IMR-90 (cell line): ENCODE measurements around the gene SLC66A2.

Experiments used
- BHLHE40 ChIP-seq: fragments of 150-350 bp; IDR thresholded peaks from 2 replicates; pipeline ENCODE4 v1.6.1; 2016; ENCODE audit warnings: mild to moderate bottlenecking, low read depth, low read length
- CTCF ChIP-seq: conservative IDR thresholded peaks from 2 replicates; pipeline ENCODE4 v1.5.1; 2012; ENCODE audit warnings: mild to moderate bottlenecking, low read depth, low read length, improper control_type of control experiment
- ELK1 ChIP-seq: fragments of 150-350 bp; IDR thresholded peaks from 2 replicates; pipeline ENCODE4 v1.6.1; 2016; ENCODE audit warnings: low read depth, mild to moderate bottlenecking, low read length, moderate library complexity, borderline replicate concordance
- MAZ ChIP-seq: IDR thresholded peaks from 2 replicates; pipeline ENCODE4 v1.6.1; 2012; ENCODE audit warnings: low read depth, mild to moderate bottlenecking, low read length, improper control_type of control experiment, moderate library complexity, borderline replicate concordance
- MXI1 ChIP-seq: IDR thresholded peaks from 2 replicates; pipeline ENCODE4 v1.6.1; 2012; ENCODE audit warnings: low read depth, mild to moderate bottlenecking, low read length, moderate library complexity, borderline replicate concordance
- POLR2A ChIP-seq: IDR thresholded peaks from 2 replicates; pipeline ENCODE4 v1.6.1; 2012; ENCODE audit warnings: mild to moderate bottlenecking, low read depth, low read length
- RCOR1 ChIP-seq: IDR thresholded peaks from 2 replicates; pipeline ENCODE4 v1.6.1; 2012; ENCODE audit warnings: mild to moderate bottlenecking, low read length, improper control_type of control experiment; ENCODE audit not compliant: insufficient replicate concordance

GRCh38 chr18:79932907-79933306 is 18.5 kb downstream of the SLC66A2 start:
- TF ChIP-seq ELK1 (no peak), CTCF (no peak), BHLHE40 (no peak), RCOR1 (no peak), MXI1 (no peak), POLR2A (no peak), MAZ (no peak)
